GM18508 (cell line): Measurements from ENCODE around the gene COL10A1.

Experiments used
- ATAC-seq: cut with Tn5 transposase; IDR thresholded peaks from one replicate; pipeline ENCODE4 v1.9.1; 2021; ENCODE audit warnings: moderate number of reproducible peaks; ENCODE audit not compliant: insufficient read depth, unreplicated experiment

The COL10A1 gene

GRCh38 chr6:116126032-116126431 is at the start of gene COL10A1:
Gene COL10A1, minus strand, starts transcription at chr6:116126132. Its CDS starts 640 bp downstream, at chr6:116125492.
- ATAC-seq, result no peak

DNA sequence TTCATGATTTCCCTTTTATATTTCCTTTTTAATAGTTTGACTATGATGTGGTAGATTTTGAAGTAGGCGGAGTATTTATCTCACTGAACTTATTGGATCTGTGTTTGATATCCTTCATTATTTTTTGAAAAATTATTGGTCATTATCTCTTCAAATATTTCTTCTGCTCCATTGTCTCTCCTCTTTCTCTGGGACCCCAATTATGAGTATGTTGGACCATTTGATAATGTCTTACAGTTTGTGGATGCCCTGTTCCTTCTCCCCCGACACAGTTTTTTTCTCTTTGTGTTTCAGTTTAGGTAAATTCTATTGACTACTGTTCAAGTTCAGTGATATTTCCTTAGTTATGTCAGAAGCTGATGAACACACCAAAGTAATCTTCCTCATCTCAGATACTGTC is 49.4 kb upstream of the COL10A1 start:
- ATAC-seq, result no peak

- ATAC-seq, result no peak
Observed at GRCh38 chr6:116173928-116174327, 48.0 kb upstream of the COL10A1 start.

DNA sequence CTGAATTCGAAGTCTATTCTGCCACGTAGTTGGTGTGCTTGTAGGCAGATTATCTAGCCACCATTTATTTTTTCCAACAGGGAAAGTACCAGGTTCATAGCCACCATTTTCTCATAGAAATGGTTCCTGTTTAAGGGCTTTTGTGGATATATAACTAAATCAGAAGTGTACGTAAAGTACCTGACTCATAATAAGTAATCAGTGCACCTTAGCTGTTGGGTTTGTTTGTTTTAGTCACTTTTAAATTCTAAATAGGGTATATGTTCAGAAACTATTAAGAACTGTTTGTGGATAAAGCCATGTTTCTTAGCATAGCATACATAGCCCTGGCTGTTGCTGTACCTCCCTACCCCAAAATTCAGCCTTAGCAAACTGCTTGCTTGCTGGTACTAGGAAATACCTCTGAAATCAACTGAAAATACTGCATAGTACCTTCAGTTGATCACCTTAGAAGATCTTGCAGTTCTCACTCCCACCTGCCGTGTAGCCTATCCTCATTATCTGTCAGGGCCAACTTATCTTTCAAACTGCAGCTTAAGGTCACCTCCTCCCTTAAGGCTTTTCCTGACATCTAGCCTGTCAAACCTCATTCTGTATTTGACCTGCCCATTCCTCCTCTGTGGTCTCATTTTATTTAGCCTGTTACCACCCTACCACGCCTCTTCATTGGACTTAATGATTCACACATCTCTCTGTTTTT is 44.6 kb upstream of the COL10A1 start:
- no peak for ATAC-seq

- ATAC-seq, result no peak
Observed at GRCh38 chr6:116169880-116170279, 43.9 kb upstream of the COL10A1 start.

DNA sequence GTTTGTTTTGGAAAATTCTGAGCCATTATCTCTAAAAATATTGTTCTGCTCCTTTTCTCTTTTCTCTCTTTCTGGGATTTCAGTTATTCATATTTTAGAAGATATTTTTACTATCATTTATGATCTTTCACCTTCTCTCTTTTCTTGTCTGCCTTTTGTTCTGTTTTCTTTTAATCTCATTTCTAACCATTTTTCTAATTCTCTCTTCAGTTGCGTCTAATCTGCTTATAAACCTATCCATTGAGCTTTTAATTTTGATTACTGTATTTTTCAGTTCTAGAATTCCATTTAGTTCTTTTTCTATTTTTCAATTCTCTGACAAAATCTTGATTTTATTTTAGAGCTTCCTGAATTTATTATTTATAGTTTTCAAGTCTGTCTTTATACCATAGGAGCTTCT is 42.2 kb upstream of the COL10A1 start:
- no peak for ATAC-seq

GRCh38 chr6:116166369-116166768 is 40.4 kb upstream of the COL10A1 start:
- ATAC-seq, result no peak

DNA sequence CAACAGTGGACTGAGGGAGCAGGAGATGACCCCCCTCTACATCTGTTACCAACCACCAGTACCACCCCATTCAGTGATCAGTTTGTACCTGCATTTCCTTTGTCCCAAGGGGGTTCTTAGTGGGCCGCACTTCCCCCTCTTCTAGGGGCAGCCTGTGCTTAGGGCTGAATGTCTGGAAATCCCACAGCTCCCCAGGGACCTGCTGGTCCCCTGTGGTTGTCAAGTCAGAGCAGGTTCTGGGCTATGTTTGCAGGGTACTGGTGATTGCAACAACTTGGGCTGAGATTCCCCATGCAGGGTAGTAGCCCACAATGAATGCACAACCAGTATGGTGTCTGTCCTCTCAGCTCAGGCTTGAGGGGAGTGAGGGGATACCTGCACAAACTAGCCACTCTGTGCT is 39.7 kb upstream of the COL10A1 start:
- no peak for ATAC-seq

GRCh38 chr6:116159782-116160524 is 34.0 kb upstream of the COL10A1 start:
- no peak for ATAC-seq

DNA sequence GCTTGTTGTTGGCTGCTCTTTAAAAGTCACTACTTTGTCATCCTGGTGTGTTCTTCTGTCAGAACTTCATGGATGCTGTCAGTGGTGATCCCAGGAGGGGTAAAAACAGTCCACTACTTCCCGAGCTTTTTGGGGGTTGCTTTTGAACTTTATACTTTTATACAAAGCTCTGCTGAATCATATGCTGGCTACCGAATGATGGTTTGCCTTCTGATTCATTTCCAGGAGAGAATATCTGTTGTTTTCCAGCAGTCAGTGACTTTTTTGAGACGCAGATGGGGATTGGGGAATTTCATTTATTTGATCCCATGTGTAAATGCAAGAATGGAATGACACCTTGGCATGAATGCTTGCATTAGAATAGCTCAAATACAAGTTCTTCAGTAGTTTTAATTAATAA is 32.7 kb upstream of the COL10A1 start:
- ATAC-seq, result no peak

- no peak for ATAC-seq
Observed at GRCh38 chr6:116157391-116157790, 31.5 kb upstream of the COL10A1 start.

DNA sequence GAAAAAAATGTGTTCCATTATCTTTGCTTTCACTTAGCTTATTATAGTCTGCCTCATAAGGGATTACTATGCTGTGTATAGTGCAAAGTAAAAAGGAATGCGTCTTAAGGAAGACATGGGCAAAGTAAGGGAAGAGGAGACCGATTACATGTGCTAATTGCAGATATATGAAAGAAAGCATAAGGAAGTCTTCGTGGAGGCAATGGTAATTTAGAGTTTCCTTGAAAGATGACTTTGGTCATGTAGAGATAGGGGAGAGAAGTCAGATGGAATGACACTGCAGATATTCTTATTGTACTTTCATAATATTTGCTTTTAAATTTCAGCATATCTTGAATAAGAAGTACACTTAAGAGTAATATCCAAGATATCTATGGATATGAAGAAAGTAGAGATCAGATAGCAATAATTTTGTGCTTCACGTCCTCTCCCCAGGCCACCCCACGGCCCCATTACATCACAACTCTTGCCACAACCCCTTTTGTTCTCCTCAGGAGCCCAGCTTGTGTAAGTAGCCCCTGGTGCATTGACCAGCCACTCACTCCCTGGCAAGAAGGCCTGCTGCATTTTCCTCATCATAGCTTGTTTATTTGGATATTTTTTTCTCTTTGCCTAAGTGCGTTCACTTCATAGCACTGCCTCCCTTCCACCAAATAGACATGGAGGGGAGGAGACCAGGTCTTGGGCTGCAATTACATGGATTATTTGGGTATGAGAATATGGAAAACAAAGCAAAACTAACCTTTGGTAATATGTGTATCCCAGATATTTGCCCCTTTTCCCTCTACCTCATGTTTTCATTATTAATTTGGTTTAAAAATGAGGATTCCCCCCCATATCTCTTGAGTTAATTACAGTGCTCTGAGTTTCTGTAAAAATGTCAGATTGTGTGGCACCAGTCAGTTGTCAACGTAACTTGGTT is 30.7 kb upstream of the COL10A1 start:
- ATAC-seq, result no peak

- no peak for ATAC-seq
Observed at GRCh38 chr6:116154887-116155286, 29.0 kb upstream of the COL10A1 start.

DNA sequence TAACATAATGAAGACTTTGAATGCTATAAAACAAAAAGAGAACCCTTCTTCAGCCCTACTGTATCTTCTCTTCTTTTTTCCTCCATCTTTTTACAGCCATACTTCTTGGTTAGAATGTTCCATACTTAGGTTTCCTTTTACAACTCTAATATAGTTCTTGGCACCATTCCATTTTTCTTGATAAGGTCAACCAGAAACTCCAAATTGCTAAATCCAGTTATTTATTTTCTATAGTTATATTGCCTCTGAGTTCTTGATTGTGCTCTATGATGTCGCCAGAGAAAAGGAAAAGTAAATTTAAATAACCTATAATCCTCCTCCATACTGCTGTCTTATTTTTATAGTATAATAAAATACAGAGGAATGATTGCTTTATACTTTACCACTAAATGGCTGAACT is 26.7 kb upstream of the COL10A1 start:
- ATAC-seq, result no peak

DNA sequence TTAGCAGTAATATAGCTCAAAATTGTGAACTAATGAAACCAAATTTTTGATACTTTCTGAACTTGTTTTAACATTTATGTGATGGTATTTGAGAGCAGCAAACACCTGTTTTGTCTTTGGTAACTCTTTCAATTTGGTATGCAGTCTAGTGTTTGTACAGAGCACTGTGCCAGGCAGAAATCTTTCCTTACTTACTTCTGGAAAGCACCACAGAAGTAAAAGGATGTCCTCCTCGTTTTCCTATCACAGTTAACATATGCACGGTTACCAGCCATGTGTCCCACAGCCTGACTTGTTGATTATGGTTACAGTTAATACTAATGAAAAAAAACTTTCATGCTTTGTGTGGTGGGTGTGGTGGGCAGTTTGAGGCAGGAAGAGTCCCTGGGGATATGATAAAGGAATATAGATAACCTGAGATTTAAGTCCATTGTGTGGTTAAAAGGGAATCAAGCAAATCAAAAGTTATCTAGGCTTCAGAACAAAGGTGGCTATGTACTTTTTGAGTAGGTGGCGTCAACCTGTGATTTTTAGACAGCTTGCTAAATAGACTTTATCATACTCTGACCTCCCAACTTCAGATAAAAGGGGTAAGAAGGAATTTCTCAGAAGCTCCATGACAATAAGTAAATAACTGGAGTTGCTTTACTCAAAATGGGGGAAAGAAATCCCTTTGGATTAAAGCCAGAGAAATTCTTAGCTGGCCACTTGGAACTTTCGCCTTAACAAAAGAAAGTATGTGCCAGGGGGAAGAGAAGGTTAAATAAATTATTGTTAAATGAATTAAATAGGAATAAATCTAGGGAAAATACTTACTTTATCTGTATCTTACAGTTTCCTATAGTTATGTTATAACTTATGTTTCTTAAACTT is 20.1 kb upstream of the COL10A1 start:
- ATAC-seq, result no peak

DNA sequence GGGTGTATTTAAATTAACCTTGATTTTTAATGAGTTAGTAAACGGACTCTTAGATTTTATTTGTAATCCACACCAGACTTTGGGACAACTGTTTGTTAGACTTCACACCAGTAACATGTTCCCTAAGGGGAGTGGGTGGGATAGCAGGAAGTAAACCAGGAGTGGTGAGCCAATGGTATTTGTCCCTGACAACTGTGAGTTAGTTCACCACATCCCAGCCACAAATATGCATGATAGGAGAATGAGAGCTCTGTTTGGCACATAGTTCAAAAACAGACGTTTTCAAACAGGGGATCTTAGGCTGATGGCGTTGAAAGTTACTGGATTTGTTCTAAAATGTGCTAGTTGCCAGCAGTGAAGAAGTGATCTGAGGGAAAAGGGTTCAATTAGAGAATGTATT is 18.7 kb upstream of the COL10A1 start:
- no peak for ATAC-seq

- ATAC-seq, result no peak
Observed at GRCh38 chr6:116139917-116140316, 14.0 kb upstream of the COL10A1 start.

DNA sequence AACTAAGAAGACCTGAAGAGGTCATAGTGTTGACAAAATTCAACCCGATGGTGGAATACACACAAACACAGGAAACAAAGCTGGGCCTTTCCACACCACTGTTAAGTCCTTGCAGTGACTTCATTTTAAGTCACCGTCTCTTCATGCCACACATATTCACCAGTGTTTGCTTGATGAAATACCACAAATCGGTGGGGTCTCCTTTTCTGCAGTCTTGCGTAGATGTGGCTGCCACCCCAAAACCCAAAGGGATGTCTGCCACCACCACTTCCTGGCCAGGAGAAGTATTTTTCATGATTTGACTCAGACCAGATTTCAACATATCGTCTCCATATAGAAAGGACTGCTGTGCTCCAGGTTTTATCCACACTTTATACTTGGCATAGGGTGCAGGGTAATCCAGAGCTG is 11.0 kb upstream of the COL10A1 start:
- ATAC-seq, result no peak

- ATAC-seq, result no peak
Observed at GRCh38 chr6:116136373-116136772, 10.4 kb upstream of the COL10A1 start.

- ATAC-seq, result no peak
Observed at GRCh38 chr6:116133453-116133852, 7.5 kb upstream of the COL10A1 start.
